ENCODE data around the gene SLC5A2.

GRCh38 chr16:31498493-31498892 is 15.6 kb downstream of the SLC5A2 start:
- TF ChIP-seq CTCF (IDR thresholded peaks at IDR 0.05) (no peak), POLR2A (IDR thresholded peaks at IDR 0.05) (no peak)

All from adrenal gland (tissue), 5 donors.